Measurements from ENCODE around the gene RNF11. TPM values are rescaled to one million over a fixed set of nuclear protein-coding genes. Genes with fewer than 3 reads are reported as not detected.

RNF11 gene
- total RNA-seq (10 to 100 TPM; 91.3 to 97.4 TPM), total RNA-seq (38.8 to 229 (median 76.5) reads per million in 172 experiments)
- polyA plus RNA-seq (2013, experiment 1 of 2): 49.8 TPM
- polyA plus RNA-seq (2013, experiment 2 of 2): 56.6 TPM

- peak; percentile 90 for ATAC-seq (ENCODE audit: poor library complexity)
- Mint-ChIP-seq H3K4me3 (peak within 1 kb of the TSS; percentile 94), H3K36me3 (ENCODE audit: low read depth) (peaks cover 7% of the 10 kb centered on the region), H3K27me3 (no peaks in the 10 kb centered on the region), H3K27ac (peak within 1 kb of the TSS; percentile 93), H3K4me1 (ENCODE audit: low read depth) (peaks cover 37% of the 10 kb centered on the region), H3K9me3 (no peaks in the 10 kb centered on the region)
- peak within 1 kb of the TSS; percentile 82 to 83 for H3K27ac ChIP-seq (ENCODE audit: low read depth in 1 of 2, low read length in 2 of 2)
- no peaks in the 10 kb centered on the region for H3K9me3 ChIP-seq (ENCODE audit: control insufficient read depth in 1 of 2, insufficient read depth in 1 of 2, low read length in 2 of 2)
- peaks cover 33% of the 10 kb centered on the region for H3K4me1 ChIP-seq (ENCODE audit: insufficient read depth, low read length)
- intact Hi-C loops (cut with DNase I, micrococcal nuclease): loop anchor here (2.0 to 10.0 kb wide), 7 partner anchors 36 to 641 kb away; partner anchors contain the start of genes FAF1 (in 2 of the 2), EPS15 (in 1 of the 2), NRDC (in 1 of the 2) and OSBPL9 (in 1 of the 2)
- no peaks in the 10 kb centered on the region for H3K36me3 ChIP-seq (ENCODE audit: insufficient read depth, low read length)
- ChIA-PET POLR2A (interaction anchor here (0.6 to 2.6 kb wide), 20 partner anchors 10 to 1745 kb away, joined by 3 to 20 read pairs (median 4); partner anchors contain the start of genes CDKN2C, EPS15 and FAF1), CTCF (interaction anchor here (1.0 to 1.7 kb wide), 4 partner anchors 23 to 61 kb away, joined by 3 to 4 read pairs (median 4); no protein-coding TSS in a partner anchor)
- TF ChIP-seq CTCF (IDR thresholded peaks at IDR 0.05): no peak
- peak within 1 kb of the TSS; percentile 78 for H3K4me3 ChIP-seq (ENCODE audit: low read length)
- peak; percentile 82 to 97 (median 92) for DNase-seq
- no peaks in the 10 kb centered on the region for H3K27me3 ChIP-seq (ENCODE audit: control insufficient read depth in 1 of 2, insufficient read depth in 2 of 2, low read length in 2 of 2)
Measured at GRCh38 chr1:51235673-51236530, at the start of gene RNF11. RNF11 (plus strand) TSS chr1:51236273; CDS start chr1:51236757, 484 bp downstream.

GRCh38 chr1:51188230-51188629 lies 47.8 kb upstream of the RNF11 start:
- no peak overlapping the region for H3K4me3 Mint-ChIP-seq
- no peak overlapping the region for H3K4me3 ChIP-seq (ENCODE audit: low read length)
- DNase-seq (no peak), ATAC-seq (ENCODE audit: poor library complexity) (no peak)
- H3K36me3 ChIP-seq (ENCODE audit: insufficient read depth, low read length): no peaks in the 10 kb centered on the region
- H3K36me3 Mint-ChIP-seq (ENCODE audit: low read depth): no peaks in the 10 kb centered on the region
- H3K27ac ChIP-seq (ENCODE audit: low read depth in 1 of 2, low read length in 2 of 2): no peak overlapping the region
- H3K4me1 Mint-ChIP-seq (ENCODE audit: low read depth): no peaks in the 10 kb centered on the region
- H3K27ac Mint-ChIP-seq: no peak overlapping the region
- peaks cover 0 to 6% of the 10 kb centered on the region in 2 experiments for H3K27me3 ChIP-seq (ENCODE audit: control insufficient read depth in 1 of 2, insufficient read depth in 2 of 2, low read length in 2 of 2)
- no peaks in the 10 kb centered on the region for H3K9me3 Mint-ChIP-seq
- no peaks in the 10 kb centered on the region for H3K4me1 ChIP-seq (ENCODE audit: insufficient read depth, low read length)
- intact Hi-C loops (cut with DNase I, micrococcal nuclease): no loop called here
- TF ChIP-seq CTCF (IDR thresholded peaks at IDR 0.05): no peak
- no peaks in the 10 kb centered on the region for H3K9me3 ChIP-seq (ENCODE audit: control insufficient read depth in 1 of 2, insufficient read depth in 1 of 2, low read length in 2 of 2)
- POLR2A ChIA-PET: interaction anchor here (1.1 to 1.5 kb wide), 2 partner anchors 228 to 414 kb away, joined by 3 read pairs; partner anchors contain the start of gene FAF1
- CTCF ChIA-PET: interaction anchor here (0.7 to 2.1 kb wide), 5 partner anchors 8 to 414 kb away, joined by 3 to 8 read pairs (median 3); no protein-coding TSS in a partner anchor
- H3K27me3 Mint-ChIP-seq: peaks cover 3% of the 10 kb centered on the region

GRCh38 chr1:51189421-51190073 lies 46.5 kb upstream of the RNF11 start:
- Mint-ChIP-seq H3K27me3 (no peaks in the 10 kb centered on the region), H3K4me3 (no peak overlapping the region), H3K27ac (no peak overlapping the region), H3K4me1 (ENCODE audit: low read depth) (no peaks in the 10 kb centered on the region), H3K9me3 (no peaks in the 10 kb centered on the region), H3K36me3 (ENCODE audit: low read depth) (no peaks in the 10 kb centered on the region)
- H3K36me3 ChIP-seq (ENCODE audit: insufficient read depth, low read length): no peaks in the 10 kb centered on the region
- peaks cover 0 to 4% of the 10 kb centered on the region in 2 experiments for H3K27me3 ChIP-seq (ENCODE audit: control insufficient read depth in 1 of 2, insufficient read depth in 2 of 2, low read length in 2 of 2)
- DNase-seq (peak in 12 of 14 experiments; percentile 0 to 77 (median 21)), ATAC-seq (ENCODE audit: poor library complexity) (no peak)
- H3K4me3 ChIP-seq (ENCODE audit: low read length): no peak overlapping the region
- no peak overlapping the region for H3K27ac ChIP-seq (ENCODE audit: low read depth in 1 of 2, low read length in 2 of 2)
- ChIA-PET POLR2A (interaction anchor here (0.7 to 1.5 kb wide), 3 partner anchors 46 to 415 kb away, joined by 3 read pairs; partner anchors contain the start of gene FAF1), CTCF (interaction anchor here (0.7 to 2.1 kb wide), 9 partner anchors 9 to 415 kb away, joined by 3 to 11 read pairs (median 4); partner anchors contain the start of gene RNF11)
- intact Hi-C loops (cut with DNase I, micrococcal nuclease): loop anchor here (1.0 to 5.0 kb wide), 5 partner anchors 48 to 415 kb away; partner anchors contain the start of gene RNF11 (in 1 of the 2)
- peak; percentile 99 for TF ChIP-seq CTCF (IDR thresholded peaks at IDR 0.05)
- no peaks in the 10 kb centered on the region for H3K4me1 ChIP-seq (ENCODE audit: insufficient read depth, low read length)
- no peaks in the 10 kb centered on the region for H3K9me3 ChIP-seq (ENCODE audit: control insufficient read depth in 1 of 2, insufficient read depth in 1 of 2, low read length in 2 of 2)

Measured in CD4-positive, alpha-beta T cell (primary cell).